DOHH2 (cell line): ENCODE data around the gene OR8D2.

Experiments
- H3F3A ChIP-seq: fragments of 200-600 bp; sonication (generic), shearing (Covaris generic); 2 replicates; pipeline ENCODE4 v1.6.0; 2016; ENCODE audit warnings: antibody characterized with exemption, mild to moderate bottlenecking; ENCODE audit not compliant: control insufficient read depth, insufficient read depth
- H3K27ac ChIP-seq: fragments of 200-600 bp; sonication (generic); 2 replicates; pipeline ENCODE4 v1.5.1; 2014; ENCODE audit warnings: low read depth, mild to moderate bottlenecking, low read length, moderate library complexity
- H3K27me3 ChIP-seq: fragments of 200-600 bp; sonication (generic); 2 replicates; pipeline ENCODE4 v1.6.1; 2014; ENCODE audit warnings: mild to moderate bottlenecking, low read length, mixed read lengths; ENCODE audit not compliant: control insufficient read depth
- H3K36me3 ChIP-seq: fragments of 200-600 bp; sonication (generic); 2 replicates; pipeline ENCODE4 v1.6.1; 2014; ENCODE audit warnings: mild to moderate bottlenecking, low read length, moderate library complexity, mixed read lengths; ENCODE audit not compliant: control insufficient read depth
- H3K4me1 ChIP-seq: fragments of 200-600 bp; sonication (generic); 2 replicates; pipeline ENCODE4 v1.6.1; 2014; ENCODE audit warnings: mild to moderate bottlenecking, low read length, mixed read lengths; ENCODE audit not compliant: control insufficient read depth
- H3K4me2 ChIP-seq: fragments of 200-600 bp; sonication (generic); 2 replicates; pipeline ENCODE4 v1.6.0; 2014; ENCODE audit warnings: mild to moderate bottlenecking, low read length, moderate library complexity
- H3K4me3 ChIP-seq: fragments of 200-600 bp; sonication (generic); 2 replicates; pipeline ENCODE4 v1.5.1; 2014; ENCODE audit warnings: mild to moderate bottlenecking, low read length, mixed read lengths
- H3K79me2 ChIP-seq: fragments of 200-600 bp; sonication (generic); 2 replicates; pipeline ENCODE4 v1.6.1; 2014; ENCODE audit warnings: mild to moderate bottlenecking, low read length, mixed read lengths; ENCODE audit not compliant: control insufficient read depth
- H3K9me2 ChIP-seq: fragments of 200-600 bp; sonication (generic); replicated peaks from 2 replicates; pipeline ENCODE4 v1.6.1; 2014; ENCODE audit warnings: mild to moderate bottlenecking, low read length, mixed read lengths; ENCODE audit not compliant: control insufficient read depth
- H3K9me3 ChIP-seq: fragments of 200-600 bp; sonication (generic); 2 replicates; pipeline ENCODE4 v1.6.1; 2014; ENCODE audit warnings: antibody characterized with exemption, low read length, mixed read lengths; ENCODE audit not compliant: control insufficient read depth, insufficient read depth
- H4K20me1 ChIP-seq: fragments of 200-600 bp; sonication (generic); 2 replicates; pipeline ENCODE4 v1.6.0; 2014; ENCODE audit warnings: low read depth, mild to moderate bottlenecking, antibody characterized with exemption, low read length, moderate library complexity; ENCODE audit not compliant: control insufficient read depth, insufficient read depth
- EZH2phosphoT487 ChIP-seq: fragments of 200-600 bp; sonication (generic); IDR thresholded peaks from 2 replicates; pipeline ENCODE4 v1.6.1; 2017; ENCODE audit warnings: borderline replicate concordance, mild to moderate bottlenecking, antibody characterized with exemption, low read length, moderate library complexity, mixed read lengths
- TF ChIP-seq, protein P1 (sequence below): fragments of 200-600 bp; sonication (generic); IDR thresholded peaks from one replicate; pipeline ENCODE4 v1.5.1; 2014; ENCODE audit warnings: antibody characterized with exemption, mild to moderate bottlenecking, low read depth, low read length; ENCODE audit not compliant: poor library complexity, severe bottlenecking

Gene OR8D2

DNA sequence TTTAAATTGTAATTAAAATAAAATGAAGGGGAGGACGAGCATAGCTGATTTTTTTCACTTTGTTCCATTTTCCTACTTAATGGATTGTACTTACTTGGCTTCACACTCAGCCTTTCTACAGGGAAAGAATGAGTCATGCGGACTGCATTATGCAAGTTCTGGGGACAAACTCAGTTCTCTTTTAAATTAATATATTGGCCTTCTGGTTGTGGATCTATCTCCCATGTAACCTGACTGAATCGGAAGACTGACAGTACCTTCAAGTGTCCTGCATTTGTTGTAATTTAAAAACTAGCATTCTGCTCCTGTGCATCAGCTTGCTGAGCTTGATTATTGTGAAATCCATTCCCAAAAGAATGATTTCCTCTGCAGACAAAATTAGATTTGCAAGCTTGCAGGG lies 18.4 kb downstream of the OR8D2 start:
- Histone ChIP-seq H3K4me2 (no peak overlapping the region), H3K27ac (no peak overlapping the region), H4K20me1 (no peaks in the 10 kb centered on the region), H3K4me3 (no peak overlapping the region), H3K9me3 (no peaks in the 10 kb centered on the region), H3K79me2 (no peaks in the 10 kb centered on the region), H3K27me3 (peaks cover under 1% of the 10 kb centered on the region; the same call in 1 of the 2 replicates), H3K36me3 (no peaks in the 10 kb centered on the region), H3F3A (no peaks in the 10 kb centered on the region), H3K4me1 (no peaks in the 10 kb centered on the region), H3K9me2 (no peaks in the 10 kb centered on the region)
- TF ChIP-seq, protein P1, sequence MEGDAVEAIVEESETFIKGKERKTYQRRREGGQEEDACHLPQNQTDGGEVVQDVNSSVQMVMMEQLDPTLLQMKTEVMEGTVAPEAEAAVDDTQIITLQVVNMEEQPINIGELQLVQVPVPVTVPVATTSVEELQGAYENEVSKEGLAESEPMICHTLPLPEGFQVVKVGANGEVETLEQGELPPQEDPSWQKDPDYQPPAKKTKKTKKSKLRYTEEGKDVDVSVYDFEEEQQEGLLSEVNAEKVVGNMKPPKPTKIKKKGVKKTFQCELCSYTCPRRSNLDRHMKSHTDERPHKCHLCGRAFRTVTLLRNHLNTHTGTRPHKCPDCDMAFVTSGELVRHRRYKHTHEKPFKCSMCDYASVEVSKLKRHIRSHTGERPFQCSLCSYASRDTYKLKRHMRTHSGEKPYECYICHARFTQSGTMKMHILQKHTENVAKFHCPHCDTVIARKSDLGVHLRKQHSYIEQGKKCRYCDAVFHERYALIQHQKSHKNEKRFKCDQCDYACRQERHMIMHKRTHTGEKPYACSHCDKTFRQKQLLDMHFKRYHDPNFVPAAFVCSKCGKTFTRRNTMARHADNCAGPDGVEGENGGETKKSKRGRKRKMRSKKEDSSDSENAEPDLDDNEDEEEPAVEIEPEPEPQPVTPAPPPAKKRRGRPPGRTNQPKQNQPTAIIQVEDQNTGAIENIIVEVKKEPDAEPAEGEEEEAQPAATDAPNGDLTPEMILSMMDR = no peak
- TF ChIP-seq EZH2phosphoT487 = no peak

- no peaks in the 10 kb centered on the region for H3K27me3 ChIP-seq
- no peak overlapping the region for H3K4me2 ChIP-seq
- H3K27ac ChIP-seq = no peak overlapping the region
- no peaks in the 10 kb centered on the region for H3K79me2 ChIP-seq
- no peak overlapping the region for H3K4me3 ChIP-seq
- no peaks in the 10 kb centered on the region for H3K9me3 ChIP-seq
- H3K36me3 ChIP-seq = no peaks in the 10 kb centered on the region
- H3F3A ChIP-seq = no peaks in the 10 kb centered on the region
- H4K20me1 ChIP-seq = no peaks in the 10 kb centered on the region
- TF ChIP-seq, protein P1 = no peak
- TF ChIP-seq EZH2phosphoT487 = no peak
- no peaks in the 10 kb centered on the region for H3K9me2 ChIP-seq
- no peaks in the 10 kb centered on the region for H3K4me1 ChIP-seq
These were observed 22.1 kb downstream of the OR8D2 start for GRCh38 chr11:124297921-124298320.

DNA sequence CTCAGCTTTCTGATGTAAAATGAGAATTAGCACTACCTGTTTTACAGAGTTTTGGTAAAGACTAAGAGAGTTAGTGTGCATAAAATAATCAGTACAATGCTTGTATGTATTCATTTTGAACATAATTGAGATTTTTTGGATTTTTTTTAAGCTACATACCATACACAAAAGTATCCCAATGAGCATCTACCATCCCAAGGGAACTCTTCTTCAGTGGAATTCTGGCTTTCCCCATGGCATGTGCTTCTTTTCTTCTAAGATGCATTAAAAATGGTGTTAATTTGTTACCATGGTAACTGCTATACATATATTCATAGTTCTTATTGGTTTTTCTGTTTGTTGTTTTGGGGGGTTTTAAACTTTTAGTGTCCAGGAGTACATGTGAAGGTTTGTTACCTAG lies 24.0 kb downstream of the OR8D2 start:
- Histone ChIP-seq H3F3A (no peaks in the 10 kb centered on the region), H3K27me3 (no peaks in the 10 kb centered on the region), H3K79me2 (no peaks in the 10 kb centered on the region), H3K4me1 (no peaks in the 10 kb centered on the region), H3K4me3 (no peak overlapping the region), H3K36me3 (no peaks in the 10 kb centered on the region), H4K20me1 (no peaks in the 10 kb centered on the region), H3K9me2 (no peaks in the 10 kb centered on the region), H3K4me2 (no peak overlapping the region), H3K27ac (no peak overlapping the region), H3K9me3 (no peaks in the 10 kb centered on the region)
- TF ChIP-seq EZH2phosphoT487 = no peak
- TF ChIP-seq, protein P1 = no peak

GRCh38 chr11:124294687-124295086 lies 25.3 kb downstream of the OR8D2 start:
- TF ChIP-seq EZH2phosphoT487 = no peak
- TF ChIP-seq, protein P1 = no peak
- no peaks in the 10 kb centered on the region for H3K27me3 ChIP-seq
- H4K20me1 ChIP-seq = no peaks in the 10 kb centered on the region
- H3K9me3 ChIP-seq = no peaks in the 10 kb centered on the region
- H3K4me1 ChIP-seq = no peaks in the 10 kb centered on the region
- H3K4me3 ChIP-seq = no peak overlapping the region
- no peak overlapping the region for H3K27ac ChIP-seq
- H3K79me2 ChIP-seq = no peaks in the 10 kb centered on the region
- no peaks in the 10 kb centered on the region for H3F3A ChIP-seq
- H3K36me3 ChIP-seq = no peaks in the 10 kb centered on the region
- no peaks in the 10 kb centered on the region for H3K9me2 ChIP-seq
- H3K4me2 ChIP-seq = no peak overlapping the region
